Tibial artery (tissue), 4 donors: ENCODE results near the gene DCTN1.

ENCODE experiments used
- DNase-seq, 2 donors: peaks; one replicate each; pipeline ENCODE4 v3.0.0-alpha.2; 2019
- H3K27ac ChIP-seq, 2 donors: fragments of 200-600 bp; sonication (generic) in 1 of 2; 1 replicate in 1 of 2; 2 replicates in 1 of 2; pipeline ENCODE4 v1.5.1; 2018 to 2019; ENCODE audit warnings: mild to moderate bottlenecking in 1 of 2
- H3K27me3 ChIP-seq, 2 donors: fragments of 200-600 bp; sonication (generic) in 1 of 2; one replicate each; pipeline versions ENCODE4 v1.5.1 to v1.6.0; 2016 to 2019
- H3K36me3 ChIP-seq, 3 donors: fragments of 200-600 bp; sonication (generic) in 2 of 3; one replicate each; pipeline ENCODE4 v1.5.1; 2016 to 2019; ENCODE audit warnings: mild to moderate bottlenecking in 2 of 3
- H3K4me1 ChIP-seq, 4 donors: fragments of 200-600 bp; sonication (generic) in 2 of 4; 1 replicate in 3 of 4; 2 replicates in 1 of 4; pipeline ENCODE4 v1.5.1; 2016 to 2019
- H3K4me3 ChIP-seq, 2 donors: fragments of 200-600 bp; sonication (generic) in 1 of 2; 1 replicate in 1 of 2; 2 replicates in 1 of 2; pipeline ENCODE4 v1.5.1; 2018 to 2019; ENCODE audit warnings: mild to moderate bottlenecking in 2 of 2
- H3K9me3 ChIP-seq, 3 donors: fragments of 200-600 bp; sonication (generic) in 1 of 3; one replicate each; pipeline ENCODE4 v1.5.1; 2016 to 2019
- CTCF ChIP-seq, 2 experiments: fragments of 200-600 bp in 1 of 2; fragments of 450-650 bp in 1 of 2; IDR thresholded peaks; one replicate each; pipeline ENCODE4 v1.5.1; 2017 to 2019; ENCODE audit warnings: antibody characterized with exemption in 2 of 2, mild to moderate bottlenecking in 1 of 2, moderate library complexity in 1 of 2
- intact Hi-C: fragments of 100-400 bp; cut with DNase I; formaldehyde crosslinking; loops from one replicate; pipeline ENCODE4 v1.15.0; 2023; ENCODE audit warnings: low total_unique reads

Gene DCTN1

GRCh38 chr2:74361327-74361726 lies 18.8 kb downstream of the DCTN1 start:
- DNase-seq = no peak
- Histone ChIP-seq H3K27ac (no peak overlapping the region), H3K27me3 (no peaks in the 10 kb centered on the region), H3K9me3 (no peaks in the 10 kb centered on the region), H3K4me1 (no peaks in the 10 kb centered on the region), H3K36me3 (peaks cover 71 to 99% (median 98%) of the 10 kb centered on the region in 3 donors), H3K4me3 (no peak overlapping the region)
- intact Hi-C loops = no loop called here
- no peak for TF ChIP-seq CTCF (IDR thresholded peaks at IDR 0.05)

- Histone ChIP-seq H3K4me1 (no peaks in the 10 kb centered on the region), H3K4me3 (no peak overlapping the region), H3K9me3 (no peaks in the 10 kb centered on the region), H3K27me3 (no peaks in the 10 kb centered on the region), H3K36me3 (peaks cover 41 to 68% (median 68%) of the 10 kb centered on the region in 3 donors), H3K27ac (no peak overlapping the region)
- intact Hi-C loops = no loop called here
- no peak for TF ChIP-seq CTCF (IDR thresholded peaks at IDR 0.05)
- no peak for DNase-seq
Measured at GRCh38 chr2:74357627-74358026, 22.5 kb downstream of the DCTN1 start.

- Histone ChIP-seq H3K4me1 (peaks cover 0 to 6% (median 0%) of the 10 kb centered on the region in 4 donors), H3K27ac (no peak overlapping the region), H3K36me3 (no peaks in the 10 kb centered on the region), H3K4me3 (no peak overlapping the region), H3K9me3 (no peaks in the 10 kb centered on the region), H3K27me3 (no peaks in the 10 kb centered on the region)
- DNase-seq = no peak
- intact Hi-C loops = no loop called here
- TF ChIP-seq CTCF (IDR thresholded peaks at IDR 0.05) = no peak
Measured at GRCh38 chr2:74349889-74350288, 30.2 kb downstream of the DCTN1 start.

GRCh38 chr2:74347742-74348141 lies 32.4 kb downstream of the DCTN1 start:
- Histone ChIP-seq H3K27ac (no peak overlapping the region), H3K27me3 (no peaks in the 10 kb centered on the region), H3K4me1 (peaks cover 0 to 6% (median 0%) of the 10 kb centered on the region in 4 donors), H3K9me3 (no peaks in the 10 kb centered on the region), H3K36me3 (peaks cover 0 to 3% (median 0%) of the 10 kb centered on the region in 3 donors), H3K4me3 (no peak overlapping the region)
- intact Hi-C loops = no loop called here
- no peak for TF ChIP-seq CTCF (IDR thresholded peaks at IDR 0.05)
- no peak for DNase-seq

- H3K27me3 ChIP-seq = no peaks in the 10 kb centered on the region
- DNase-seq = no peak
- TF ChIP-seq CTCF (IDR thresholded peaks at IDR 0.05) = no peak
- H3K4me3 ChIP-seq = no peak overlapping the region
- H3K9me3 ChIP-seq = no peaks in the 10 kb centered on the region
- H3K4me1 ChIP-seq = peaks cover 0 to 6% (median 0%) of the 10 kb centered on the region in 4 donors
- H3K27ac ChIP-seq = no peak overlapping the region
- intact Hi-C loops = no loop called here
- peaks cover 0 to 3% (median 0%) of the 10 kb centered on the region in 3 donors for H3K36me3 ChIP-seq
Measured at GRCh38 chr2:74347303-74347702, 32.8 kb downstream of the DCTN1 start.
